SK-N-MC (cell line): ENCODE results near the gene CGRRF1.

Source experiments
- EZH2 ChIP-seq: fragments of 200-600 bp; sonication (generic); IDR thresholded peaks from one replicate; pipeline ENCODE4 v1.6.1; 2017; ENCODE audit warnings: antibody characterized with exemption
- FOXP2 ChIP-seq: optimal IDR thresholded peaks from 2 replicates; pipeline ENCODE3; 2011; ENCODE audit warnings: mild to moderate bottlenecking, moderate library complexity; ENCODE audit not compliant: insufficient read depth; ENCODE audit errors: extremely low read length, control extremely low read depth
- POLR2AphosphoS5 ChIP-seq: IDR thresholded peaks from 2 replicates; pipeline ENCODE4 v1.6.1; 2012; ENCODE audit warnings: mild to moderate bottlenecking, low read depth, low read length, borderline replicate concordance

GRCh38 chr14:54584097-54584496, 74.4 kb downstream of the CGRRF1 start:
- TF ChIP-seq EZH2 (no peak), POLR2AphosphoS5 (no peak), FOXP2 (no peak)
